H1 (cell line): ENCODE results near the gene PARD3. TPM values are rescaled to one million over a fixed set of nuclear protein-coding genes. Genes with fewer than 3 reads are reported as not detected.

Experiments
- CBX5 ChIP-seq: fragments of 300-800, 300-1000 bp; sonication (generic); IDR thresholded peaks from 2 replicates; pipeline ENCODE4 v1.7.1; 2016; ENCODE audit warnings: antibody characterized with exemption, low read length, low read depth
- CBX8 ChIP-seq: fragments of 300-800, 300-1000 bp; sonication (generic); IDR thresholded peaks from 2 replicates; pipeline ENCODE4 v1.7.1; 2016; ENCODE audit warnings: low read depth, low read length, borderline replicate concordance
- CHD1 ChIP-seq: IDR thresholded peaks from 2 replicates; pipeline ENCODE4 v1.6.1; 2012; ENCODE audit warnings: low read depth, low read length, improper control_type of control experiment
- CREB1 ChIP-seq: IDR thresholded peaks from 2 replicates; pipeline ENCODE4 v1.6.1; 2012; ENCODE audit warnings: inconsistent platforms
- GABPA ChIP-seq: IDR thresholded peaks from 2 replicates; pipeline ENCODE4 v1.6.1; 2011; ENCODE audit warnings: mild to moderate bottlenecking, low read length, moderate library complexity, borderline replicate concordance; ENCODE audit not compliant: insufficient read depth
- GTF2F1 ChIP-seq: IDR thresholded peaks from 2 replicates; pipeline ENCODE4 v1.6.1; 2012; ENCODE audit warnings: low read depth, low read length, improper control_type of control experiment, borderline replicate concordance
- NRF1 ChIP-seq: IDR thresholded peaks from 2 replicates; pipeline ENCODE4 v1.6.1; 2011; ENCODE audit warnings: mild to moderate bottlenecking, low read depth, low read length, improper control_type of control experiment
- RAD21 ChIP-seq, 2 experiments: IDR thresholded peaks in 1 of 2; conservative IDR thresholded peaks in 1 of 2; 2 replicates each; pipeline ENCODE4 v1.6.1; 2011; ENCODE audit warnings: low read depth in 2 of 2, low read length in 2 of 2, improper control_type of control experiment in 1 of 2, inconsistent platforms in 1 of 2, mild to moderate bottlenecking in 1 of 2, moderate library complexity in 1 of 2
- SAP30 ChIP-seq: fragments of 300-600 bp; sonication (generic); IDR thresholded peaks from 2 replicates; pipeline ENCODE4 v1.7.1; 2012; ENCODE audit warnings: low read length, moderate library complexity, mild to moderate bottlenecking, inconsistent platforms; ENCODE audit not compliant: insufficient read depth, insufficient replicate concordance
- TAF7 ChIP-seq: optimal IDR thresholded peaks from 2 replicates; pipeline ENCODE3; 2011; ENCODE audit warnings: low read depth, mild to moderate bottlenecking, inconsistent platforms, low read length, moderate library complexity, borderline replicate concordance
- USF2 ChIP-seq: IDR thresholded peaks from 2 replicates; pipeline ENCODE4 v1.6.1; 2011; ENCODE audit warnings: low read length, improper control_type of control experiment
- polyA plus RNA-seq, 7 experiments: library from polyadenylated mRNA; depleted of rRNA in 3 of 7; stranded (reverse) in 5 of 7; unstranded in 2 of 7; fragments of >200 nt in 5 of 7; fragments of 200-250 nt in 2 of 7; gene quantifications; 1 replicate in 5 of 7; 2 replicates in 1 of 7; 4 replicates in 1 of 7; pipeline versions ENCODE4 v1.2.1 to v1.2.3, GENCODE V29; 2011 to 2013; ENCODE audit warnings: missing spikeins in 2 of 7, mixed read lengths in 2 of 7
- total RNA-seq: library from RNA; stranded (reverse); fragmentation: NEBNext Ultra II Directional; extraction: Animal tissue kit (Norgen Biotek cat#: 25700); gene quantifications from 2 replicates; pipeline ENCODE4 v1.2.1, GENCODE V29; 2021

Gene PARD3
- total and polyA plus RNA-seq, 2 of the 8 experiments (the other 6 are each of a cell fraction or from before 2014, with no cell fraction given): 19.7 to 49.1 TPM

DNA sequence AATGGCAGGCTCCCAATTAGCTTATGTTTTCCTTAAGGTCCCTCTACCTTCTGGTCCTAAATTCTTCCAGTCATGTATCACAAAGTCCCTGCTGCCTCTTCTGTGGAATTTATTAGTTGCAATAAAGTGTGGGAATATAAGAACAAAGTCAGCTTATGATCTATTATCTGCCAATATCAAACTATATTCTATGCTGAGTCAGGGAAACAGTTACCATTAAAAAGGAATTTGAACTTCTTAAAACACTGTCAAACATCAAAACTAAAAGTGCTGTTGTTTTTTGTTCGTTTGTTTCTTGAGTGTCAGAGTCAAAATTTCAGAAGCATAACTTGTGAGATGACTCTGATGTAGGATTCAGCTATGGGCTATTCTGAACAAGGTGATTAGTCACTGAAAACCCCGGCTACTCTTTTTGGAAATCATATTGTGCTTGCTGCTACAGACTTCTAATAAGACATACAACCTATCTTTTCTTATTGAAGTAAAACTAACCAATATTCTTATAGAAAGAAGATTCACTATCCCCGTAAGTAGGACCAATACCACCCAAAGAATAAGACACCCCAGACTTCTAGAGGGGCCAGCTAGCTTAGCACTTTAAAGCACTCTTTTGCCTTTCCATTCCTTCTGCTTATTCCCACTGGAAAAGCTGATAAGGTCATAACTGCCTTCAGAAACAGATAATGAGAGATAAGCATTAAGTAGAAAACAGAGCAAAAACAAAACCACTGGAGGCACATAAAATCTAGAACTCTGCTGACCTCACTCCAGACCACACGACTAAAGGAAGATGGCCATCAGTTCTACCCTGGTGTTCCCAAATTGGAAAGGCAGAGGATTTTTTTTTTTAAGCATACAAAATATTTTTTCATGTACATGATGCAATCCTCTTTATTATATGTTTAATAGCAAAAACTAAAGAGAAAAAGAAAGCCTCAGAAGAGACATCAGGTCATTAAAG lies 370.6 kb downstream of the PARD3 start (continued):
- TF ChIP-seq SAP30: no peak
- no peak for TF ChIP-seq CBX8
- TF ChIP-seq RAD21 (IDR thresholded peaks at IDR 0.05 in 1 of 2, conservative IDR thresholded peaks at IDR 0.05 in 1 of 2; ENCODE audit: low read depth in 2 of 2, low read length in 2 of 2): no peak
- no peak for TF ChIP-seq GABPA
- TF ChIP-seq NRF1: no peak
- no peak for TF ChIP-seq CHD1
- no peak for TF ChIP-seq GTF2F1
- no peak for TF ChIP-seq USF2
- no peak for TF ChIP-seq TAF7
- TF ChIP-seq CBX5: no peak
- TF ChIP-seq CREB1: no peak
